HG02588 (cell line): ENCODE measurements around the gene RIT2.

Experiments used
- ATAC-seq: cut with Tn5 transposase; IDR thresholded peaks from one replicate; pipeline ENCODE4 v1.9.1; 2021; ENCODE audit warnings: mild to moderate bottlenecking, moderate library complexity; ENCODE audit not compliant: unreplicated experiment

Gene RIT2

GRCh38 chr18:42937436-42937835 lies 178.0 kb downstream of the RIT2 start:
- ATAC-seq: no peak

DNA sequence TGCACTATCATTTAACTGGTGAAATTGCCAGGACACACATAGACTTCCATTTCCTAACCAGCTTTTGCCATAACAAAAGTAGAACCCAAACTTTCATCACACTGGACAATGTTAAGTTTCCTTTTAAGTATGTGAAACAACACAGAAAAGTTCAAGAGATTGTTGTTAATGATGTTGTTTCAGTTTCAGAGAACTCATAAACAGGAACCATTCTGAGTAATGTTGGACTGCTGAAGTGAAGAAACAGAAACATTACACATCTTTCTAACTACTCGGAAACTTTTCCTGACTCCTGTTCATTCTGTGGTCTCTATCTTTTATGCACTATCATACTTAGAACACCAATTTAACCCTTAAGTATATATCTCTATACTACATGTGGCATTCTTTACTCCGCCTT lies 179.2 kb downstream of the RIT2 start:
- ATAC-seq: no peak

DNA sequence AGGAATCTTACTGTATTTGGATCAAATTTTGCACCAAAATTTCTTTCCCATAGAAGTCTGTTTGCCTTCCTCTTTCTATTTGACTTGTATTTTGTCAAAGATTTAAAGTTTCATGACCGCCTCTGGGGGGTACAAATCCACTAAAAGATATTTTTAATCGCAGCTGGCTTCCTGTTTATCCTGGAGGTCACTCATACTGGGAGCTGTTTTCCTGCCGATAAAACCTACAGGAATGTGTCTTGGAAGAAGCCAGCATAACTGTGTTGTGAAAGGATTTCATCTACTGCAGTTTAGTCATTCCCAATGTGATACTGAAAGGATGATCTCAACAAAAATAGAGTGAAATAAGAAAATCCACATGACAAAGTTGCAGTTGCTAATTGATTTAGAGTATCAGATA lies 184.0 kb downstream of the RIT2 start:
- no peak for ATAC-seq

GRCh38 chr18:42929857-42930256 lies 185.6 kb downstream of the RIT2 start:
- ATAC-seq: no peak

DNA sequence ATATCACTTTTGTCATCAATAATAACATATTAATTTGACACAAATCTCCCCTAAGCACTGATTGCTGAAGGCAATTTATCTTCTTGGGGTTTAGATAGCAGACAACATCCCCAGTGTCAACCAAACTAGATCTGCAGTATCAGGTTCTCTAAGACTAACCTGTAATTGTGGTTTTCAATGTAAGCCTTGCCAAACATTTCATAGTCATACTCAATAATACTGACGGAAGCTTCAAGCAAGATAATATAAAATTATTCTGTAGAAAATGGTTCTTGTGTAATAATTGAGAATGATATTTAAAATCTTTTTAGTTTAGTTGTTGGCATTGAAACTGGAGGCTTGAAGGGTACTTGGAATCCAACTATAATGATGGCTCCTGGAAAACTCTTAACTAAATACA lies 186.3 kb downstream of the RIT2 start:
- ATAC-seq: no peak

DNA sequence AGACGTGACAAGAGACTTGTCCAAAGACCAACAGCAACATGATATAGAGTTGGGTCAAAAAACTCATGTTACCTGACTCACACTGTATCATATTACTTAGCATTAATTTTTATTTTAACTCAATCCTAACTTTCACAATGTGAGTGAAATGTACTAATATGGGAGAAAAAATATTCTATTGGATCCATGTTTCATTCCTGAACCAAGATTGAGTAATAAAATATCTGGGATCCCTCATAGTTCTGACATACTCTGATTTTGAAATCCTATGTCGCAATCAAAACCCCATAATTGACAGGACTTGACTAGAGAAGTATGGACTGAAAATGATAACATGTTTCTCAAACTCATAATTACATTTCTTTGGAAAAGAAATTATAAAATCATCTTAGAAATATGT lies 190.4 kb downstream of the RIT2 start:
- no peak for ATAC-seq

DNA sequence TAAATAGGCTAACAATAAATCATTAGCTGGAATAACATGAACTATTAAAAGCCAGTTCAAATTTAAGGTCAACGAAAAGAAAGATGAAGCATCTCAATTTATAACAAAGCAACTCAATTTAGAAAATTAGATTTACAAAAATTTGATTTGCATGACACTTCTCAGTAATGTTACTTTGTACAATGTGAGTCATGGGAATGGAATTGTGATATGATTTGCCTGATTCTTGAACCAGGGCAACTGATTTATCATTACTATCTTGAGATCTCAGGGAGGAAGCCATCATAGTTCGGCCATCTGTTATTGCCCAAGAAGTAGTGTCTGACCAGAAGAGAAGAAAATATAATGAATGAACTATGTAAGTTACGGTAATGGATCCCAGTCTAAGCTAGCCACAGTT lies 193.1 kb downstream of the RIT2 start:
- no peak for ATAC-seq

DNA sequence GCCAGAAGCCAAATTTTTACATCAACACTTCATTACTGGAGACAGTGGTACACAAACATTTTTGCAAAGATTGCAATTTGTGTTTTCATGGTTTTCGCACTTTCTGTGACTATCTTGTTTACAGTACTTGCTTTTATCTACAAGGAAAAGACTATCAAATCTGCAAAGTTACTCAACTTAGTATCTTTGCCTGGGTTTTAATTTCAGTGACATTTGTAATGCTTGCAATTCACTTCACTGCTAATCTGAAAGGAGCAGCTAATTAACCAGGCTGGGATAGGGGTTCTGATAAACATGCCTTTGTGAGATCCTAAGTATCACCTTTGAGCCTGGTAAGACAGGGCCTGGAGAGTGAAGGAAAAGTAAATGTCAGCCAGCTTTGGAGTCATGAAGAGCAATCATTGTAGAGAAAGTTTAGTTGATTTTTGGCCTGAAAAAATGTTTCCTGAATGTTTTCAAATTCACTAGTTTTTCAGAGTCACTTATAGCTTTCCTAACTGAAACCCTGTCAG lies 194.2 kb downstream of the RIT2 start:
- ATAC-seq: no peak

- no peak for ATAC-seq
Observed at GRCh38 chr18:42920621-42921020, 194.9 kb downstream of the RIT2 start.

- ATAC-seq: no peak
Observed at GRCh38 chr18:42915299-42915698, 200.2 kb downstream of the RIT2 start.

GRCh38 chr18:42914476-42914875 lies 201.0 kb downstream of the RIT2 start:
- ATAC-seq: no peak

- no peak for ATAC-seq
Observed at GRCh38 chr18:42909095-42909494, 206.4 kb downstream of the RIT2 start.

GRCh38 chr18:42906761-42907160 lies 208.7 kb downstream of the RIT2 start:
- ATAC-seq: no peak

GRCh38 chr18:42901161-42901560 lies 214.3 kb downstream of the RIT2 start:
- no peak for ATAC-seq

GRCh38 chr18:42893977-42894376 lies 221.5 kb downstream of the RIT2 start:
- ATAC-seq: no peak

DNA sequence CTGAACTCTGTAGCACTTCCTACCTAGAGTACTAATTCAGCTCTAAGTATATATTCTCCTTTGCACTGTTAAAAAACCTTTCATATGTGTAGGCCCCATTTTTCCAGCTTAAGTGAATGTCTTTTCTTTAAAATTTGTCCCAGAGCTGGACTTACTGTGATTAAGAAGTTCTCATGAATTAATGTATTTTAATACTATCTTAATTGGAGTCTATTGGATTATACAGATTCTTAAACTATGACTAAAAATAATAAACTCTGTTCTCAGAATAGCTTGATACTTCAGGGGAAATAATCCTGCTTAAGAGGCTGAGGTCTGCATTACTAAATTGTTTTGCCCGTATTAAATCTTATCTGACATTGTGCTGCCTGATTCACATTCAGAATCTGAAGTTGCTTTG lies 223.3 kb downstream of the RIT2 start:
- ATAC-seq: no peak

- no peak for ATAC-seq
Observed at GRCh38 chr18:42891705-42892104, 223.8 kb downstream of the RIT2 start.

DNA sequence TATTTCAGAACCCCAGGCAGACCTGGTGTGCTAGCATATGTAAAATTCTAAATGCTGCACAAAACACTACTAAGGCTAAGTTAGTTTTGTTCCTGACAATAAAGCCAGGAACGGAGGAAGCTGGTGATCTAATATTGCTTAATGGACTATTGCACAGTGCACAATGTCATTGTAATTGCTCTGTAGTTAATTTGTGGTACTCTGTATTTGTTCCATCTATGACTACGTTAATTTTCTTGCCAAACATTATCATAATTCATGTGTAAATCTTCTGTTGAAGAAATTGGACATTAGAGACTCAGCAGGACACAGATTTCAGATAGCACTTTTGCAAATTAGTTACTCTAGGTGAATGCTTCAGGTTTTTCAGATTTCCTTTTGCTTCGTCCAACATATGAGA lies 232.3 kb downstream of the RIT2 start:
- ATAC-seq: no peak

- ATAC-seq: no peak
Observed at GRCh38 chr18:42882122-42882521, 233.4 kb downstream of the RIT2 start.

DNA sequence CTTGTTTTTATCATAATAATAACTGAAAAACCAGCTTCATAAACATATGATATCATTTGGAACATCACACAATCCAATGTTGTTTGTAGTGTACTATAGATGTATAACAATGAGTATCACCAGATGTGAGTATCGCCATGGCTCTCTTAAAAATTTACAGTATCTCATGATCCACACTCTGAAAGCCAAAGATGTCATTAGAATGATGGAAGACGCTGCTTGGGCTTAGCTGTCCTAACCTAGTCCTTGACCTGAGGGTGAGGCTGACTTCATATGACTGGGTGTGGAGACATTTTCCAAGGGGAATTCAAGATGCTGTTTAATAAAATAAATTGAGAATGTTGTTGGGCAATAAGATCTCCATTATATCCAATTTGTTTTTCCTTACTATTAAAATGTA lies 242.6 kb downstream of the RIT2 start:
- ATAC-seq: no peak

GRCh38 chr18:42864876-42865275 lies 250.6 kb downstream of the RIT2 start:
- no peak for ATAC-seq

GRCh38 chr18:42861271-42861670 lies 254.2 kb downstream of the RIT2 start:
- no peak for ATAC-seq

- no peak for ATAC-seq
Observed at GRCh38 chr18:42860548-42860947, 254.9 kb downstream of the RIT2 start.

DNA sequence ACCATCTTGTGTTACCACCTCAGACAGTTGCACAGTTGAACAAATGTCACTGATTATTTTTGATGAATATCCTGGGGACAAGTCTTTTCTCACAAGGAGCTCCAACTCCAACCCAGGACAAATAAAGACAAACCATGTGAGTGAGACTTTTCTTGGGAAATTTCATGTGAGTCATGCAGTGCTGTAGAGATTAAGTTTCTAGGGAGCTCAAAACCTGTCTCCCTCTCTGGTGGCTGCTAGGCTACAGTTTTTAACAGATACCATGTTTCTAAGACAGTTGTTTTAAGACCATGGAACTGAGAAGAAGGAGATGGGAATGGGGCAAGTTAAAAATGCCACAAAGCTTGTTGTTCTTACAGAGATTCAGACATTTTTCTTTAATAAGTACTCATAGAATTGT lies 255.5 kb downstream of the RIT2 start:
- ATAC-seq: no peak
